Chondrocyte (in vitro differentiated cells): ENCODE data around the gene TRIP13. TPM values are rescaled to one million over a fixed set of nuclear protein-coding genes. Genes with fewer than 3 reads are reported as not detected.

ENCODE experiments used
- DNase-seq: peaks from one replicate; pipeline ENCODE4 v3.0.0; 2021; ENCODE audit warnings: mixed read lengths, low spot score
- H3K27ac Mint-ChIP-seq: one replicate; pipeline ENCODE4 v1.8.0; 2021; ENCODE audit warnings: mild to moderate bottlenecking, moderate library complexity, mixed read lengths; ENCODE audit not compliant: unreplicated experiment
- H3K27me3 Mint-ChIP-seq: 2 replicates; pipeline ENCODE4 v1.8.0; 2021; ENCODE audit warnings: low read depth, mixed read lengths
- H3K36me3 Mint-ChIP-seq: 2 replicates; pipeline ENCODE4 v1.8.0; 2021; ENCODE audit warnings: low read depth, mixed read lengths
- H3K4me1 Mint-ChIP-seq: 2 replicates; pipeline ENCODE4 v1.8.0; 2021; ENCODE audit warnings: low read depth, mild to moderate bottlenecking, mixed read lengths
- H3K4me3 Mint-ChIP-seq: one replicate; pipeline ENCODE4 v1.8.0; 2021; ENCODE audit warnings: mild to moderate bottlenecking, moderate library complexity, mixed read lengths; ENCODE audit not compliant: unreplicated experiment
- H3K9me3 Mint-ChIP-seq: 2 replicates; pipeline ENCODE4 v1.8.0; 2021; ENCODE audit warnings: low read depth, mixed read lengths
- total RNA-seq: library from RNA; stranded (reverse); gene quantifications from 3 replicates; pipeline ENCODE4 v1.2.1, GENCODE V29; 2021
- TF ChIP-seq, protein P1 (sequence below): fragments of 200-600 bp; sonication (generic); IDR thresholded peaks from 2 replicates; pipeline ENCODE4 v1.5.0; 2021; ENCODE audit warnings: antibody characterized with exemption, mild to moderate bottlenecking, moderate library complexity

Gene TRIP13
- total RNA-seq, 1 donor from 2014 or later: 4.9 TPM

DNA sequence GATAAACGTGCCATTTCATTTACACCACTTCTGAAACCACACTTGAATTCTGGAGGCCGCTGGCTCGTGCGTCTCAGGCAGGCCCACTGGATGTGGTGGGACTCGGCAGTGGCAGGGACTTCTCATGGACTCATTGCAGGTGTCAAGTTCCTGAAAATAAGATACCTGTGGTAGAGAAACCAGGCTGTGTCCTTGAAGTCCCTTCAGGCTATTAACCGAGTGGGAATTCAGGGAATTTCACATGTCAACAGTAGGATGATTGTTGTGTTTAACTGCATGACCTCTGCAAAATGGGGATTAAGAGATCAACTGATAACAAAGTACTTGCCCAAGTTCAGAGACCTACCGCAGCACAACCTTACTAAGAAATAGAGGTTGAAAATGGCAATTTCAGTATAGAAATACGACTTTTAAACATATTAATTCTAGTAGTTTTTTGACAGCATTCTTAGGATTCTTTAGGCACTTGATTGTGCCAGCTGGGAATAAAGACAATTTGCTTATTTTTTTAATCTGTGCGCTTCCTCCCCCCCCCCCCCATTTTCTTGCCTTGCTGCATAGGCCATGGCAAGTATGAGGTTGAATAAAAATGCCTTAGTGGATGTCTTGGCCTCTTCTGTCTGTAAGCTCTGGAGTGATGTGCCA lies 26.8 kb downstream of the TRIP13 start:
- Mint-ChIP-seq H3K27me3 (peaks cover 1% of the 10 kb centered on the region), H3K4me3 (no peak overlapping the region), H3K27ac (no peak overlapping the region), H3K36me3 (peaks cover 7% of the 10 kb centered on the region), H3K9me3 (peaks cover 8% of the 10 kb centered on the region), H3K4me1 (no peaks in the 10 kb centered on the region)
- DNase-seq: no peak
- TF ChIP-seq, protein P1, sequence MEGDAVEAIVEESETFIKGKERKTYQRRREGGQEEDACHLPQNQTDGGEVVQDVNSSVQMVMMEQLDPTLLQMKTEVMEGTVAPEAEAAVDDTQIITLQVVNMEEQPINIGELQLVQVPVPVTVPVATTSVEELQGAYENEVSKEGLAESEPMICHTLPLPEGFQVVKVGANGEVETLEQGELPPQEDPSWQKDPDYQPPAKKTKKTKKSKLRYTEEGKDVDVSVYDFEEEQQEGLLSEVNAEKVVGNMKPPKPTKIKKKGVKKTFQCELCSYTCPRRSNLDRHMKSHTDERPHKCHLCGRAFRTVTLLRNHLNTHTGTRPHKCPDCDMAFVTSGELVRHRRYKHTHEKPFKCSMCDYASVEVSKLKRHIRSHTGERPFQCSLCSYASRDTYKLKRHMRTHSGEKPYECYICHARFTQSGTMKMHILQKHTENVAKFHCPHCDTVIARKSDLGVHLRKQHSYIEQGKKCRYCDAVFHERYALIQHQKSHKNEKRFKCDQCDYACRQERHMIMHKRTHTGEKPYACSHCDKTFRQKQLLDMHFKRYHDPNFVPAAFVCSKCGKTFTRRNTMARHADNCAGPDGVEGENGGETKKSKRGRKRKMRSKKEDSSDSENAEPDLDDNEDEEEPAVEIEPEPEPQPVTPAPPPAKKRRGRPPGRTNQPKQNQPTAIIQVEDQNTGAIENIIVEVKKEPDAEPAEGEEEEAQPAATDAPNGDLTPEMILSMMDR: no peak

DNA sequence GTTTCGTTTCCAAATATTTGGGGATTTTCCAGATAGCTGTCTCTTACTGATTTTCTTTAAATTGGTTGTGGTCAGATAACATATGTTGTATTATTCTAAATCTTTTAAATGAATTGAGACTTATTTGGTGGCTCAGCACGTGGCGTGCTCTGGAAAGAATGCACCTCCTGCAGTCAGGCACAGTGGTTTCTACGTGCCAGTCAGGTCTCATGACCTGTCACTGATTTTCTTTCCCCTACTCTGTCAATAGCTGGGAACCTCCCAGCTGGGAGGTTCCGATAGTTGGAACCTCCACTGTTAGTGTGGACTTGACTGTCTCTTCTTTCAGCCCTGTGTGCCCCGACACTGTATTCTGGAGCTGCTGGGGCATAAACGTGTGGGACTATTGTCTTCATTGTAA lies 27.6 kb downstream of the TRIP13 start:
- Mint-ChIP-seq H3K4me1 (no peaks in the 10 kb centered on the region), H3K36me3 (peaks cover 3% of the 10 kb centered on the region), H3K4me3 (no peak overlapping the region), H3K27me3 (peaks cover 10% of the 10 kb centered on the region), H3K9me3 (peaks cover 8% of the 10 kb centered on the region), H3K27ac (no peak overlapping the region)
- TF ChIP-seq, protein P1: no peak
- DNase-seq: no peak

DNA sequence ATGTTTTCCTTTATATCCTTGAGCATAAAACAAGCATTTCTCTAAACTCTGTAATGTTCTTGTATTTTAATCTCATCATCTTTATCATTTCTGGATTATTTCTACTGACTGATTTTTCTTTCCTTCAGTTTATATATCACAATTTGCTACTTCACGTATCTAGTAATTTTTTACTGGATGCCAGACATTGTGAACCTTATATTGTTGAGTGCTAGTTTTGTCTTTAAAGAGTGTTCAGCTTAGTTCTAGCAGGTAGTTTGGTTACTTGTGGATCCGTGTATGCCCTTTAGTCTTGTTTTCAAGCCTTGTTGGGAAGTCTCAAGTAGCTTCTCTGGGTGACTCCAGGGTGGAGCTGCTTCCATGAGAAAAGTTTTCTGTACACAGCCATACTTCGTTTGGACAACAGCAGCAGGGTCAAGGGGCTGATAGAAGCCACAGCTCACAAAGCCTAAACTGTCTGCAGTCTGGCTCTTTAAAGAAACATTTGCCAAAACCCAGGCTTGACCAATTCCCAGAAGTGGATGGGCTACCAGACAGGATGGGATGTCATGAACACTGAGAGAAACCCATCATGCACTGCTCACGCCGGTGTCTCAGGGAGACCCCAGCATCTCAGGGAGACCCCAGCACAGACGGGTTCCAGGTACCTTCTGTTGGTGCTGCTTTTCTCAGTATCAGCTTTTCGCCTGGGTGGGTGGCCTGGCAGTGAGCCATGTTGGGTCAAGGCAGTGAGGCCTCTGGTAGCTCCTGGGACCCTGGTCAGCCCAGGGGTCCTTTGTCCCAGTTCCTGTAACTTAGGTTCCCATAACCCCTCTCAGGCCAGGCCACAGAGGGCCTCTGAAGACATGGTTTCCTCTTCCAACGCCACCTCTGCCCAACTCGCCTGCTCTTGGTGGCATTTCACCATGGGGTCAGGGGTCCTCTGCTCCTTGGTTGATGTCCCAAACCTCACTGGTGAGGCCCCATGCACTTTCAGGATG lies 29.1 kb downstream of the TRIP13 start:
- Mint-ChIP-seq H3K36me3 (peaks cover 3% of the 10 kb centered on the region), H3K27me3 (peaks cover 23% of the 10 kb centered on the region), H3K9me3 (peaks cover 8% of the 10 kb centered on the region), H3K4me1 (peaks cover 6% of the 10 kb centered on the region), H3K4me3 (no peak overlapping the region), H3K27ac (no peak overlapping the region)
- DNase-seq: no peak
- TF ChIP-seq, protein P1: no peak

DNA sequence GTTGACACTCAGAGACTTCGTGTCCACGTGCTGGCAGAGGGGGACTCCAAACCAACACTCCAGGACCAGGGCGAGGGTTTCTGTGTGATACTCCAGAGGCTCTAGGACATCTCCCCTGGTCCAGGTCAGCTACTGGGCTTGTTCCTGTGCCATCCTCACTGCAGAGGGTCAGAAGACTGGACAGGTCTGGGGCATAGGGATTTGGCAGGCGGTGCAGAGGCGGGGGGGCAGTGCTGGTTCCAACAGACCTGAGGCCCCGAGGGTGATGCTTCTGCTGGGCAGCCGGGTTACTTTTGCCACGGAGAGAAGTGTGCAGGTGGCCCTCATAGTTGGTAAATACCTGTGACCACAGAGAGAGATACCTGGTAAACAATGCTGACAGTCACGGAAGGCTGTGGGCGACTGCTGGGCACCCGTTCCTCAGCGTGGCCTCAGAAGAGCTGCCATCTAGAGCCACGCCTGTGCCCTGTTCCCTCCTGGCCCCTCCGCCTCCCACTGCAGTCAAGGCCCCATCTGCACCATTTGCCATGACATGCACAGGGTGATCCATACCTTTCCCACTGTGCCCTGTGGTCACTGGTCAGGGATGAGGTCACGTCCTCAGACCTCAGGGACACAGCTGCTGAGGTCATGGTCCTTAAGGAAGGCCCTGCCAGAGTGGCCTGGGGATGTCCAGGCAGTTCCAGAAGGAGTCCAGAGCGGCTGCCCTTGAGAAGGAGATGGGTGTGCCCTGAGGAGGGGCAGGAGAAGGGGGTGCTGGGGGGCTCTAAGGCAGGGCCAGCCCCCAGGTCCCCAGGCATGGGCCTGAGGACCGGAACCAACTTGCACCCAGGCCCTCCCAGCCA lies 30.0 kb downstream of the TRIP13 start:
- Mint-ChIP-seq H3K27me3 (peaks cover 27% of the 10 kb centered on the region), H3K4me3 (no peak overlapping the region)

More for the DNA sequence above, 30.0 kb downstream of the TRIP13 start:
- H3K27ac Mint-ChIP-seq: no peak overlapping the region
- peaks cover 6% of the 10 kb centered on the region for H3K4me1 Mint-ChIP-seq
- peaks cover 8% of the 10 kb centered on the region for H3K9me3 Mint-ChIP-seq
- TF ChIP-seq, protein P1: no peak
- no peak for DNase-seq
- peaks cover 3% of the 10 kb centered on the region for H3K36me3 Mint-ChIP-seq
